HepG2 (cell line): ENCODE data around the gene CAD. TPM values are rescaled to one million over a fixed set of nuclear protein-coding genes. Genes with fewer than 3 reads are reported as not detected.

ENCODE experiments used
- ATAC-seq: fragments of 200-7000 bp; cut with Tn5 transposase; 3 replicates; pipeline ENCODE4 v1.9.1; 2020; ENCODE audit warnings: mild to moderate bottlenecking, moderate library complexity
- BruUV-seq: library from RNA; stranded (reverse); fragments of 400-500 nt; replicated peaks from 2 replicates; lab custom pipeline; 2021; lab: Mats Ljungman, UMichigan
- CTCF ChIA-PET: fragments of 300-600 bp; formaldehyde crosslinking; extraction: SDS; loops from one replicate; lab custom pipeline; 2021; ENCODE audit warnings: low total read pairs, inconsistent platforms, low intra/inter-chr PET ratio; lab: Yijun Ruan, JAX
- POLR2A ChIA-PET: fragments of 350-600 bp; sonication (Branson Sonifier 250); formaldehyde crosslinking; loops from one replicate; lab custom pipeline; 2020; ENCODE audit warnings: antibody characterized with exemption, inconsistent platforms; lab: Yijun Ruan, JAX
- DNase-seq: peaks from one replicate; pipeline ENCODE4 v3.0.0-alpha.2; 2015; ENCODE audit warnings: low spot score
- FAIRE-seq: peaks from 3 replicates; lab custom pipeline; 2011; peaks lifted over from hg19 to GRCh38; lab: Jason Lieb, UNC
- H2AFZ ChIP-seq: one replicate; pipeline ENCODE4 v1.6.1; 2011; ENCODE audit warnings: low read length, inconsistent platforms
- H3K27ac ChIP-seq: fragments of 300-600 bp; 3 replicates; pipeline ENCODE4 v1.8.0; 2011; ENCODE audit warnings: mixed run types, mild to moderate bottlenecking, mixed read lengths, low read length, inconsistent platforms; ENCODE audit not compliant: insufficient read depth; ENCODE audit errors: extremely low read length
- H3K27me3 ChIP-seq, 2 experiments: fragments of 200-600 bp in 1 of 2; 2 replicates in 1 of 2; 3 replicates in 1 of 2; pipeline versions ENCODE4 v1.6.0 to v1.8.0; 2011; ENCODE audit warnings: low read length in 2 of 2, mild to moderate bottlenecking in 2 of 2, moderate library complexity in 2 of 2, inconsistent platforms in 1 of 2; ENCODE audit not compliant: insufficient read depth in 2 of 2, control insufficient read depth in 1 of 2
- H3K36me3 ChIP-seq, 2 experiments: fragments of 200-600 bp in 1 of 2; replicated peaks in 1 of 2; 2 replicates in 1 of 2; 3 replicates in 1 of 2; pipeline versions ENCODE4 v1.5.1 to v1.8.0; 2011; ENCODE audit warnings: low read length in 2 of 2, inconsistent platforms in 1 of 2; ENCODE audit not compliant: insufficient read depth in 2 of 2, control insufficient read depth in 1 of 2
- H3K4me1 ChIP-seq: 2 replicates; pipeline ENCODE4 v1.5.1; 2012; ENCODE audit warnings: low read length, inconsistent platforms; ENCODE audit not compliant: insufficient read depth
- H3K4me2 ChIP-seq: 2 replicates; pipeline ENCODE4 v1.6.0; 2011; ENCODE audit warnings: low read depth, low read length, inconsistent platforms
- H3K4me3 ChIP-seq, 3 experiments: fragments of 200-600 bp in 1 of 3; sonication (generic), shearing (Covaris generic) in 1 of 3; replicated peaks in 1 of 3; 2 replicates each; pipeline ENCODE4 v1.5.1; 2011 to 2016; ENCODE audit warnings: low read length in 3 of 3, inconsistent platforms in 2 of 3, low read depth in 2 of 3, mild to moderate bottlenecking in 2 of 3, control low read depth in 1 of 3, mixed read lengths in 1 of 3; ENCODE audit not compliant: insufficient read depth in 1 of 3
- H3K79me2 ChIP-seq: one replicate; pipeline ENCODE4 v1.6.1; 2011; ENCODE audit warnings: low read length, inconsistent platforms; ENCODE audit not compliant: insufficient read depth
- H3K9ac ChIP-seq: 2 replicates; pipeline ENCODE4 v1.6.0; 2011; ENCODE audit warnings: mild to moderate bottlenecking, low read depth, low read length, inconsistent platforms; ENCODE audit not compliant: insufficient read depth
- H3K9me3 ChIP-seq: 2 replicates; pipeline ENCODE4 v1.5.1; 2012; ENCODE audit warnings: mild to moderate bottlenecking, low read length
- H4K20me1 ChIP-seq: 2 replicates; pipeline ENCODE4 v1.6.0; 2011; ENCODE audit warnings: inconsistent platforms, mild to moderate bottlenecking, low read length, moderate library complexity; ENCODE audit not compliant: insufficient read depth
- GMEB2 ChIP-seq: IDR thresholded peaks from 2 replicates; pipeline ENCODE4 v1.6.1; 2016; ENCODE audit warnings: missing biosample characterization, missing genetic modification reagents, low read depth
- ZFP41 ChIP-seq: sonication (generic); formaldehyde crosslinking; IDR thresholded peaks from 2 replicates; pipeline ENCODE4 v1.4.0; 2020; ENCODE audit warnings: mild to moderate bottlenecking, missing genetic modification reagents, borderline replicate concordance
- ZNF234 ChIP-seq: sonication (generic); formaldehyde crosslinking; conservative IDR thresholded peaks from 2 replicates; pipeline ENCODE4 v1.5.1; 2020; ENCODE audit warnings: mild to moderate bottlenecking, missing genetic modification reagents
- ZNF660 ChIP-seq: sonication (generic); formaldehyde crosslinking; IDR thresholded peaks from 2 replicates; pipeline ENCODE4 v1.5.1; 2020; ENCODE audit warnings: mild to moderate bottlenecking, low read depth, missing genetic modification reagents, borderline replicate concordance
- ZSCAN31 ChIP-seq: sonication (generic); formaldehyde crosslinking; IDR thresholded peaks from 2 replicates; pipeline ENCODE4 v1.5.0; 2020; ENCODE audit warnings: low read depth, mild to moderate bottlenecking, missing genetic modification reagents
- WGBS: methylation state at CpG from one replicate; pipeline ENCODE4 v1.1.6; 2017; ENCODE audit warnings: low lambda C conversion rate; 5-methylcytosine and 5-hydroxymethylcytosine counted together
- in situ Hi-C: cut with HindIII; loops from 2 replicates; pipeline ENCODE4 v1.10.0; 2017; ENCODE audit warnings: low pct_unique_long_range_greater_than_20kb; ENCODE audit not compliant: extremely low pct_ligation_motif_present
- intact Hi-C: fragments of 100-400 bp; cut with micrococcal nuclease; formaldehyde crosslinking; loops from one replicate; pipeline ENCODE4 v1.10.0; 2022; ENCODE audit not compliant: unreplicated experiment
- polyA plus RNA-seq, 8 experiments: library from polyadenylated mRNA; depleted of rRNA in 3 of 8; stranded (reverse) in 7 of 8; unstranded in 1 of 8; fragments of >200 nt; fragmentation: Illumina TruSeq in 4 of 8; extraction: Trizol in 4 of 8; gene quantifications; 2 replicates each; pipeline versions ENCODE4 v1.2.1 to v1.2.3, GENCODE V29; 2011 to 2016; ENCODE audit warnings: low read depth in 4 of 8, missing spikeins in 1 of 8, mixed read lengths in 1 of 8; ENCODE audit not compliant: insufficient read depth in 1 of 8
- total RNA-seq, 5 experiments: library from RNA; depleted of rRNA; stranded (reverse); fragments of >200 nt; fragmentation: Illumina TruSeq; extraction: Trizol; gene quantifications; 2 replicates each; pipeline ENCODE4 v1.2.3, GENCODE V29; 2016; ENCODE audit warnings: low read depth in 1 of 5
- TF ChIP-seq, protein P1 (sequence below): sonication (generic); formaldehyde crosslinking; IDR thresholded peaks from 2 replicates; pipeline ENCODE4 v1.4.0; 2020; ENCODE audit warnings: missing genetic modification reagents, low read depth, mild to moderate bottlenecking, borderline replicate concordance
- TF ChIP-seq, protein P2 (sequence below): sonication (generic); formaldehyde crosslinking; IDR thresholded peaks from 2 replicates; pipeline ENCODE4; 2020; ENCODE audit warnings: missing genetic modification reagents, mild to moderate bottlenecking, borderline replicate concordance
- TF ChIP-seq, protein P3 (sequence below): sonication (generic); formaldehyde crosslinking; IDR thresholded peaks from 2 replicates; pipeline ENCODE4 v1.4.0; 2020; ENCODE audit warnings: missing genetic modification reagents, borderline replicate concordance

CAD gene
- total and polyA plus RNA-seq, 2 of the 13 experiments (the other 11 are each of a cell fraction or from before 2014, with no cell fraction given), result 21.7 to 37.0 TPM

- no peak for DNase-seq
- peaks cover 6% of the 10 kb centered on the region for H3K4me1 ChIP-seq
- TF ChIP-seq, protein P1, sequence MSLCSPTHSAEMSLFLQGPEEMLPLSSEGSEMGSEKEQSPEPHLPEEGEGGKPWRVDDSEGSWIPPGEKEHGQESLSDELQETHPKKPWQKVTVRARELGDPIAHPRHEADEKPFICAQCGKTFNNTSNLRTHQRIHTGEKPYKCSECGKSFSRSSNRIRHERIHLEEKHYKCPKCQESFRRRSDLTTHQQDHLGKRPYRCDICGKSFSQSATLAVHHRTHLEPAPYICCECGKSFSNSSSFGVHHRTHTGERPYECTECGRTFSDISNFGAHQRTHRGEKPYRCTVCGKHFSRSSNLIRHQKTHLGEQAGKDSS, result no peak
- TF ChIP-seq GMEB2 (CRISPR knock-in tag) (no peak), ZSCAN31 (CRISPR knock-in tag) (no peak)
- H3K27ac ChIP-seq, result no peak overlapping the region
- no peaks in the 10 kb centered on the region for H3K9me3 ChIP-seq
- H3K36me3 ChIP-seq, result no peaks in the 10 kb centered on the region
- intact Hi-C loops, result loop anchor here (10.0 kb wide), 1 partner anchor 119 kb away; the partner anchor contains the start of genes EIF2B4 and SNX17
- no peaks in the 10 kb centered on the region for H3K79me2 ChIP-seq
- no peak for ATAC-seq
- H3K27me3 ChIP-seq, result peaks cover 2 to 19% of the 10 kb centered on the region in 2 experiments; a peak in 4 of 5 replicates
- POLR2A ChIA-PET, result no interaction called here
- H4K20me1 ChIP-seq, result no peaks in the 10 kb centered on the region
- BruUV-seq, result no TSS peak
- 0% methylated on average over 1 of the region's 1 CpG for WGBS
- H3K9ac ChIP-seq, result no peak overlapping the region
- no peak overlapping the region for H2AFZ ChIP-seq
- in situ Hi-C loops, result no loop called here
- CTCF ChIA-PET, result no interaction called here
- H3K4me2 ChIP-seq, result no peak overlapping the region
- no peak overlapping the region for H3K4me3 ChIP-seq
- no peak for FAIRE-seq
These were observed 38.5 kb downstream of the CAD start for GRCh38 chr2:27255660-27256059.

- Histone ChIP-seq H3K9ac (no peak overlapping the region), H3K4me3 (no peak overlapping the region), H3K27me3 (peaks cover 6 to 24% of the 10 kb centered on the region in 2 experiments), H3K9me3 (no peaks in the 10 kb centered on the region), H3K4me2 (no peak overlapping the region), H3K36me3 (no peaks in the 10 kb centered on the region), H2AFZ (no peak overlapping the region), H3K27ac (no peak overlapping the region), H3K79me2 (no peaks in the 10 kb centered on the region), H4K20me1 (no peaks in the 10 kb centered on the region), H3K4me1 (no peaks in the 10 kb centered on the region)
- DNase-seq, result no peak
- in situ Hi-C loops, result no loop called here
- POLR2A ChIA-PET, result no interaction called here
- 61% methylated on average over 7 of the region's 7 CpGs for WGBS
- ATAC-seq, result no peak
- intact Hi-C loops, result loop anchor here (10.0 kb wide), 1 partner anchor 118 kb away; the partner anchor contains the start of genes EIF2B4 and SNX17
- no peak for FAIRE-seq
- BruUV-seq, result no TSS peak
- no peak for TF ChIP-seq ZNF234 (CRISPR knock-in tag)
- TF ChIP-seq ZNF660, result no peak
- TF ChIP-seq ZFP41 (CRISPR knock-in tag), result no peak
- TF ChIP-seq, protein P2, sequence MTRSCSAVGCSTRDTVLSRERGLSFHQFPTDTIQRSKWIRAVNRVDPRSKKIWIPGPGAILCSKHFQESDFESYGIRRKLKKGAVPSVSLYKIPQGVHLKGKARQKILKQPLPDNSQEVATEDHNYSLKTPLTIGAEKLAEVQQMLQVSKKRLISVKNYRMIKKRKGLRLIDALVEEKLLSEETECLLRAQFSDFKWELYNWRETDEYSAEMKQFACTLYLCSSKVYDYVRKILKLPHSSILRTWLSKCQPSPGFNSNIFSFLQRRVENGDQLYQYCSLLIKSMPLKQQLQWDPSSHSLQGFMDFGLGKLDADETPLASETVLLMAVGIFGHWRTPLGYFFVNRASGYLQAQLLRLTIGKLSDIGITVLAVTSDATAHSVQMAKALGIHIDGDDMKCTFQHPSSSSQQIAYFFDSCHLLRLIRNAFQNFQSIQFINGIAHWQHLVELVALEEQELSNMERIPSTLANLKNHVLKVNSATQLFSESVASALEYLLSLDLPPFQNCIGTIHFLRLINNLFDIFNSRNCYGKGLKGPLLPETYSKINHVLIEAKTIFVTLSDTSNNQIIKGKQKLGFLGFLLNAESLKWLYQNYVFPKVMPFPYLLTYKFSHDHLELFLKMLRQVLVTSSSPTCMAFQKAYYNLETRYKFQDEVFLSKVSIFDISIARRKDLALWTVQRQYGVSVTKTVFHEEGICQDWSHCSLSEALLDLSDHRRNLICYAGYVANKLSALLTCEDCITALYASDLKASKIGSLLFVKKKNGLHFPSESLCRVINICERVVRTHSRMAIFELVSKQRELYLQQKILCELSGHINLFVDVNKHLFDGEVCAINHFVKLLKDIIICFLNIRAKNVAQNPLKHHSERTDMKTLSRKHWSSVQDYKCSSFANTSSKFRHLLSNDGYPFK (CRISPR knock-in tag), result no peak
- TF ChIP-seq, protein P3, sequence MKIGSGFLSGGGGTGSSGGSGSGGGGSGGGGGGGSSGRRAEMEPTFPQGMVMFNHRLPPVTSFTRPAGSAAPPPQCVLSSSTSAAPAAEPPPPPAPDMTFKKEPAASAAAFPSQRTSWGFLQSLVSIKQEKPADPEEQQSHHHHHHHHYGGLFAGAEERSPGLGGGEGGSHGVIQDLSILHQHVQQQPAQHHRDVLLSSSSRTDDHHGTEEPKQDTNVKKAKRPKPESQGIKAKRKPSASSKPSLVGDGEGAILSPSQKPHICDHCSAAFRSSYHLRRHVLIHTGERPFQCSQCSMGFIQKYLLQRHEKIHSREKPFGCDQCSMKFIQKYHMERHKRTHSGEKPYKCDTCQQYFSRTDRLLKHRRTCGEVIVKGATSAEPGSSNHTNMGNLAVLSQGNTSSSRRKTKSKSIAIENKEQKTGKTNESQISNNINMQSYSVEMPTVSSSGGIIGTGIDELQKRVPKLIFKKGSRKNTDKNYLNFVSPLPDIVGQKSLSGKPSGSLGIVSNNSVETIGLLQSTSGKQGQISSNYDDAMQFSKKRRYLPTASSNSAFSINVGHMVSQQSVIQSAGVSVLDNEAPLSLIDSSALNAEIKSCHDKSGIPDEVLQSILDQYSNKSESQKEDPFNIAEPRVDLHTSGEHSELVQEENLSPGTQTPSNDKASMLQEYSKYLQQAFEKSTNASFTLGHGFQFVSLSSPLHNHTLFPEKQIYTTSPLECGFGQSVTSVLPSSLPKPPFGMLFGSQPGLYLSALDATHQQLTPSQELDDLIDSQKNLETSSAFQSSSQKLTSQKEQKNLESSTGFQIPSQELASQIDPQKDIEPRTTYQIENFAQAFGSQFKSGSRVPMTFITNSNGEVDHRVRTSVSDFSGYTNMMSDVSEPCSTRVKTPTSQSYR (CRISPR knock-in tag), result no peak
- CTCF ChIA-PET, result no interaction called here
These were observed 39.8 kb downstream of the CAD start for GRCh38 chr2:27256855-27257454.
